Measurements from ENCODE around the gene SSNA1. TPM values are rescaled to one million over a fixed set of nuclear protein-coding genes. Genes with fewer than 3 reads are reported as not detected.

SSNA1 gene
- total RNA-seq, 2 donors from 2014 or later: 114 to 124 TPM

GRCh38 chr9:137211532-137211931, 23.1 kb downstream of the SSNA1 start:
- TF ChIP-seq CTCF (IDR thresholded peaks at IDR 0.05) (no peak), POLR2A (IDR thresholded peaks at IDR 0.05) (no peak), POLR2AphosphoS5 (IDR thresholded peaks at IDR 0.05) (no peak)
- Histone ChIP-seq H3K9me3 (no peaks in the 10 kb centered on the region), H3K27me3 (replicated peaks; ENCODE audit: insufficient read depth) (no peaks in the 10 kb centered on the region), H3K4me3 (no peak overlapping the region), H3K36me3 (no peaks in the 10 kb centered on the region), H3K27ac (no peak overlapping the region), H3K4me1 (replicated peaks) (peaks cover 4% of the 10 kb centered on the region)
- intact Hi-C loops (cut with DNase I): no loop called here
- no peak for DNase-seq (ENCODE audit: low spot score)
- 80% methylated on average over 13 of the region's 13 CpGs for WGBS

GRCh38 chr9:137212520-137212919, 24.0 kb downstream of the SSNA1 start:
- no peak for DNase-seq (ENCODE audit: low spot score)
- TF ChIP-seq CTCF (IDR thresholded peaks at IDR 0.05): no peak
- intact Hi-C loops (cut with DNase I): no loop called here
- no peaks in the 10 kb centered on the region for H3K27me3 ChIP-seq (replicated peaks; ENCODE audit: insufficient read depth)
- no peaks in the 10 kb centered on the region for H3K9me3 ChIP-seq
- H3K4me1 ChIP-seq (replicated peaks): no peaks in the 10 kb centered on the region
- no peaks in the 10 kb centered on the region for H3K36me3 ChIP-seq
- no peak overlapping the region for H3K27ac ChIP-seq
- 85% methylated on average over 21 of the region's 21 CpGs for WGBS
- no peak overlapping the region for H3K4me3 ChIP-seq

GRCh38 chr9:137213160-137214060, 24.9 kb downstream of the SSNA1 start:
- peaks cover 5% of the 10 kb centered on the region for H3K4me1 ChIP-seq (replicated peaks)
- whole genome bisulfite sequencing: 89% methylated on average over 46 of the region's 49 CpGs
- H3K27me3 ChIP-seq (replicated peaks; ENCODE audit: insufficient read depth): no peaks in the 10 kb centered on the region
- no peak for DNase-seq (ENCODE audit: low spot score)
- H3K36me3 ChIP-seq: no peaks in the 10 kb centered on the region
- no peak overlapping the region for H3K27ac ChIP-seq
- intact Hi-C loops (cut with DNase I): no loop called here
- no peaks in the 10 kb centered on the region for H3K9me3 ChIP-seq
- H3K4me3 ChIP-seq: no peak overlapping the region
- TF ChIP-seq POLR2A (IDR thresholded peaks at IDR 0.05) (no peak), POLR2AphosphoS5 (IDR thresholded peaks at IDR 0.05) (no peak), CTCF (IDR thresholded peaks at IDR 0.05) (no peak)

- no peaks in the 10 kb centered on the region for H3K36me3 ChIP-seq
Measured at GRCh38 chr9:137214620-137215019, 26.1 kb downstream of the SSNA1 start.

More at GRCh38 chr9:137214620-137215019, 26.1 kb downstream of the SSNA1 start:
- Histone ChIP-seq H3K27ac (no peak overlapping the region), H3K4me1 (replicated peaks) (peaks cover 5% of the 10 kb centered on the region), H3K4me3 (no peak overlapping the region), H3K27me3 (replicated peaks; ENCODE audit: insufficient read depth) (no peaks in the 10 kb centered on the region), H3K9me3 (no peaks in the 10 kb centered on the region)
- TF ChIP-seq CTCF (IDR thresholded peaks at IDR 0.05) (no peak), POLR2AphosphoS5 (IDR thresholded peaks at IDR 0.05) (no peak), POLR2A (IDR thresholded peaks at IDR 0.05) (no peak)
- WGBS: 96% methylated on average over 19 of the region's 19 CpGs
- DNase-seq (ENCODE audit: low spot score): no peak
- intact Hi-C loops (cut with DNase I): no loop called here
